Measurements from ENCODE around the gene FGD2. TPM values are rescaled to one million over a fixed set of nuclear protein-coding genes. Genes with fewer than 3 reads are reported as not detected.

FGD2 gene
- 0.18 TPM for polyA plus RNA-seq (2013, experiment 1 of 2)
- polyA plus RNA-seq (2013, experiment 2 of 2): 0.20 TPM

GRCh38 chr6:37005061-37005810 is at the start of gene FGD2:
Gene FGD2 (plus strand): TSS chr6:37005655. CDS start chr6:37005818, 163 bp downstream.
- no peak within 1 kb of the TSS for H2BK5ac ChIP-seq (ENCODE audit: low read length)
- H4K5ac ChIP-seq (ENCODE audit: low read length): no peak within 1 kb of the TSS
- H2BK15ac ChIP-seq (replicated peaks; ENCODE audit: low read depth): no peak within 1 kb of the TSS
- H3K79me1 ChIP-seq (ENCODE audit: low read length): no peaks in the 10 kb centered on the region
- no peaks in the 10 kb centered on the region for H3K36me3 ChIP-seq (ENCODE audit: control insufficient read depth, insufficient read depth, low read length)
- no peak within 1 kb of the TSS for H3K23ac ChIP-seq (ENCODE audit: low read length)
- WGBS (ENCODE audit: extremely low coverage, insufficient coverage, low lambda C conversion rate): no CpG with 5 or more reads among the region's 14 CpGs
- H3K27me3 ChIP-seq (ENCODE audit: insufficient read depth, low read length, poor library complexity): no peaks in the 10 kb centered on the region
- H3K9ac ChIP-seq (ENCODE audit: low read length): no peak within 1 kb of the TSS
- H3K18ac ChIP-seq (ENCODE audit: low read length): no peak within 1 kb of the TSS
- H3K4me3 ChIP-seq (ENCODE audit: low read length): no peak within 1 kb of the TSS
- H3K4me2 ChIP-seq (ENCODE audit: low read length): no peak within 1 kb of the TSS
- no peaks in the 10 kb centered on the region for H3K4me1 ChIP-seq (ENCODE audit: control insufficient read depth, low read depth, low read length)
- H3K79me2 ChIP-seq (ENCODE audit: control insufficient read depth, insufficient read depth, low read length): no peaks in the 10 kb centered on the region
- H2AK5ac ChIP-seq (ENCODE audit: low read length): no peak within 1 kb of the TSS
- H2BK120ac ChIP-seq (ENCODE audit: low read depth, low read length): no peak within 1 kb of the TSS
- no peak within 1 kb of the TSS for H3K4ac ChIP-seq (ENCODE audit: low read depth, low read length)
- H3K27ac ChIP-seq (ENCODE audit: low read depth, low read length): no peak within 1 kb of the TSS
- H4K8ac ChIP-seq (ENCODE audit: low read depth, low read length): no peak within 1 kb of the TSS
- no peak within 1 kb of the TSS for H3K56ac ChIP-seq (ENCODE audit: low read length)
- DNase-seq: no peak

- no peaks in the 10 kb centered on the region for H3K27me3 ChIP-seq (ENCODE audit: insufficient read depth, low read length, poor library complexity)
- no peak overlapping the region for H4K5ac ChIP-seq (ENCODE audit: low read length)
- no peak overlapping the region for H4K8ac ChIP-seq (ENCODE audit: low read depth, low read length)
- H3K27ac ChIP-seq (ENCODE audit: low read depth, low read length): no peak overlapping the region
- no peak overlapping the region for H2BK15ac ChIP-seq (replicated peaks; ENCODE audit: low read depth)
- no peak overlapping the region for H3K23ac ChIP-seq (ENCODE audit: low read length)
- H2BK5ac ChIP-seq (ENCODE audit: low read length): no peak overlapping the region
- H3K18ac ChIP-seq (ENCODE audit: low read length): no peak overlapping the region
- no peaks in the 10 kb centered on the region for H3K36me3 ChIP-seq (ENCODE audit: control insufficient read depth, insufficient read depth, low read length)
- H2AK5ac ChIP-seq (ENCODE audit: low read length): no peak overlapping the region
- H3K4ac ChIP-seq (ENCODE audit: low read depth, low read length): no peak overlapping the region
- no peak overlapping the region for H2BK120ac ChIP-seq (ENCODE audit: low read depth, low read length)
- no peak overlapping the region for H3K56ac ChIP-seq (ENCODE audit: low read length)
- DNase-seq: no peak
- no peaks in the 10 kb centered on the region for H3K79me2 ChIP-seq (ENCODE audit: control insufficient read depth, insufficient read depth, low read length)
- H3K79me1 ChIP-seq (ENCODE audit: low read length): no peaks in the 10 kb centered on the region
- peaks cover 7% of the 10 kb centered on the region for H3K4me1 ChIP-seq (ENCODE audit: control insufficient read depth, low read depth, low read length)
- H3K9ac ChIP-seq (ENCODE audit: low read length): no peak overlapping the region
- H3K4me3 ChIP-seq (ENCODE audit: low read length): no peak overlapping the region
- no peak overlapping the region for H3K4me2 ChIP-seq (ENCODE audit: low read length)
- WGBS (ENCODE audit: extremely low coverage, insufficient coverage, low lambda C conversion rate): no CpG with 5 or more reads among the region's 9 CpGs
These were observed 49.6 kb upstream of the FGD2 start for GRCh38 chr6:36955671-36956445.

GRCh38 chr6:36956446-36956820 is 49.0 kb upstream of the FGD2 start:
- Histone ChIP-seq H4K5ac (ENCODE audit: low read length) (no peak overlapping the region), H3K18ac (ENCODE audit: low read length) (no peak overlapping the region), H3K4me3 (ENCODE audit: low read length) (no peak overlapping the region)

GRCh38 chr6:36957773-36958271 is 47.6 kb upstream of the FGD2 start:
- no peaks in the 10 kb centered on the region for H3K79me2 ChIP-seq (ENCODE audit: control insufficient read depth, insufficient read depth, low read length)
- no peak overlapping the region for H2BK120ac ChIP-seq (ENCODE audit: low read depth, low read length)
- no peak overlapping the region for H3K27ac ChIP-seq (ENCODE audit: low read depth, low read length)
- peaks cover 7% of the 10 kb centered on the region for H3K4me1 ChIP-seq (ENCODE audit: control insufficient read depth, low read depth, low read length)
- DNase-seq: no peak
- H2AK5ac ChIP-seq (ENCODE audit: low read length): no peak overlapping the region
- H3K4ac ChIP-seq (ENCODE audit: low read depth, low read length): no peak overlapping the region
- no peak overlapping the region for H3K4me2 ChIP-seq (ENCODE audit: low read length)
- H3K56ac ChIP-seq (ENCODE audit: low read length): no peak overlapping the region
- H2BK5ac ChIP-seq (ENCODE audit: low read length): no peak overlapping the region
- H3K9ac ChIP-seq (ENCODE audit: low read length): no peak overlapping the region
- no peaks in the 10 kb centered on the region for H3K79me1 ChIP-seq (ENCODE audit: low read length)
- no CpG with 5 or more reads among the region's 9 CpGs for WGBS (ENCODE audit: extremely low coverage, insufficient coverage, low lambda C conversion rate)
- H2BK15ac ChIP-seq (replicated peaks; ENCODE audit: low read depth): no peak overlapping the region
- no peaks in the 10 kb centered on the region for H3K27me3 ChIP-seq (ENCODE audit: insufficient read depth, low read length, poor library complexity)
- no peak overlapping the region for H3K18ac ChIP-seq (ENCODE audit: low read length)
- no peak overlapping the region for H4K8ac ChIP-seq (ENCODE audit: low read depth, low read length)
- H3K36me3 ChIP-seq (ENCODE audit: control insufficient read depth, insufficient read depth, low read length): no peaks in the 10 kb centered on the region
- H4K5ac ChIP-seq (ENCODE audit: low read length): no peak overlapping the region
- H3K23ac ChIP-seq (ENCODE audit: low read length): no peak overlapping the region
- H3K4me3 ChIP-seq (ENCODE audit: low read length): no peak overlapping the region

More at GRCh38 chr6:36956446-36956820, 49.0 kb upstream of the FGD2 start:
- H3K36me3 ChIP-seq (ENCODE audit: control insufficient read depth, insufficient read depth, low read length): no peaks in the 10 kb centered on the region
- no peak overlapping the region for H3K9ac ChIP-seq (ENCODE audit: low read length)
- H4K8ac ChIP-seq (ENCODE audit: low read depth, low read length): no peak overlapping the region
- H2BK5ac ChIP-seq (ENCODE audit: low read length): no peak overlapping the region
- H3K79me2 ChIP-seq (ENCODE audit: control insufficient read depth, insufficient read depth, low read length): no peaks in the 10 kb centered on the region
- H3K27ac ChIP-seq (ENCODE audit: low read depth, low read length): no peak overlapping the region
- no peak overlapping the region for H2BK15ac ChIP-seq (replicated peaks; ENCODE audit: low read depth)
- H3K4me1 ChIP-seq (ENCODE audit: control insufficient read depth, low read depth, low read length): peaks cover 7% of the 10 kb centered on the region
- H2BK120ac ChIP-seq (ENCODE audit: low read depth, low read length): no peak overlapping the region
- no peak overlapping the region for H3K23ac ChIP-seq (ENCODE audit: low read length)
- no peak overlapping the region for H3K4me2 ChIP-seq (ENCODE audit: low read length)
- no peaks in the 10 kb centered on the region for H3K79me1 ChIP-seq (ENCODE audit: low read length)
- H3K56ac ChIP-seq (ENCODE audit: low read length): no peak overlapping the region
- no peak overlapping the region for H3K4ac ChIP-seq (ENCODE audit: low read depth, low read length)
- no peaks in the 10 kb centered on the region for H3K27me3 ChIP-seq (ENCODE audit: insufficient read depth, low read length, poor library complexity)
- DNase-seq: no peak
- no peak overlapping the region for H2AK5ac ChIP-seq (ENCODE audit: low read length)

GRCh38 chr6:36958775-36959554 is 46.5 kb upstream of the FGD2 start:
- H2AK5ac ChIP-seq (ENCODE audit: low read length): no peak overlapping the region
- H3K79me1 ChIP-seq (ENCODE audit: low read length): no peaks in the 10 kb centered on the region
- no peak overlapping the region for H3K23ac ChIP-seq (ENCODE audit: low read length)
- no peak overlapping the region for H4K8ac ChIP-seq (ENCODE audit: low read depth, low read length)
- H2BK5ac ChIP-seq (ENCODE audit: low read length): no peak overlapping the region
- H3K27ac ChIP-seq (ENCODE audit: low read depth, low read length): no peak overlapping the region
- peaks cover 7% of the 10 kb centered on the region for H3K4me1 ChIP-seq (ENCODE audit: control insufficient read depth, low read depth, low read length)
- H3K4me3 ChIP-seq (ENCODE audit: low read length): no peak overlapping the region
- no peaks in the 10 kb centered on the region for H3K27me3 ChIP-seq (ENCODE audit: insufficient read depth, low read length, poor library complexity)
- no peak overlapping the region for H3K4me2 ChIP-seq (ENCODE audit: low read length)
- H2BK15ac ChIP-seq (replicated peaks; ENCODE audit: low read depth): no peak overlapping the region
- peak; percentile 31 for DNase-seq
- no peak overlapping the region for H3K9ac ChIP-seq (ENCODE audit: low read length)
- no CpG with 5 or more reads among the region's 44 CpGs for WGBS (ENCODE audit: extremely low coverage, insufficient coverage, low lambda C conversion rate)
- H3K36me3 ChIP-seq (ENCODE audit: control insufficient read depth, insufficient read depth, low read length): no peaks in the 10 kb centered on the region
- no peak overlapping the region for H4K5ac ChIP-seq (ENCODE audit: low read length)
- H2BK120ac ChIP-seq (ENCODE audit: low read depth, low read length): no peak overlapping the region
- H3K79me2 ChIP-seq (ENCODE audit: control insufficient read depth, insufficient read depth, low read length): no peaks in the 10 kb centered on the region
- no peak overlapping the region for H3K56ac ChIP-seq (ENCODE audit: low read length)
- H3K18ac ChIP-seq (ENCODE audit: low read length): no peak overlapping the region
- no peak overlapping the region for H3K4ac ChIP-seq (ENCODE audit: low read depth, low read length)
